ENCODE results near the gene PPM1L. TPM values are rescaled to one million over a fixed set of nuclear protein-coding genes. Genes with fewer than 3 reads are reported as not detected.

PPM1L gene
- total and polyA plus RNA-seq, 2 donors (not counting 1 experiment from before 2014, with no cell fraction given) = 1.1 to 12.0 TPM

GRCh38 chr3:160996811-160997210, 240.8 kb downstream of the PPM1L start:
- Mint-ChIP-seq H3K9me3 (ENCODE audit: insufficient read depth) (no peaks in the 10 kb centered on the region), H3K4me3 (no peak overlapping the region), H3K27me3 (no peaks in the 10 kb centered on the region), H3K4me1 (no peaks in the 10 kb centered on the region), H3K27ac (no peak overlapping the region)
- Histone ChIP-seq H3K36me3 (replicated peaks in 1 of 2; ENCODE audit: control extremely low read depth in 1 of 2, control insufficient read depth in 1 of 2, extremely low read depth in 1 of 2, insufficient read depth in 2 of 2, low read length in 1 of 2) (no peaks in the 10 kb centered on the region), H2AFZ (ENCODE audit: insufficient read depth, low read depth, low read length, poor library complexity, severe bottlenecking) (no peak overlapping the region), H3K9ac (ENCODE audit: low read length) (no peak overlapping the region), H3K4me2 (replicated peaks; ENCODE audit: low read depth, low read length, poor library complexity, severe bottlenecking) (no peak overlapping the region), H3K4me3 (ENCODE audit: control extremely low read depth in 1 of 5, extremely low read depth in 1 of 5, insufficient read depth in 1 of 5, low read depth in 2 of 5, low read length in 4 of 5) (no peak overlapping the region), H4K20me1 (ENCODE audit: control insufficient read depth, insufficient read depth, low read length, poor library complexity, severe bottlenecking) (no peaks in the 10 kb centered on the region), H3K27me3 (replicated peaks in 1 of 4; ENCODE audit: control extremely low read depth in 1 of 4, control insufficient read depth in 3 of 4, insufficient read depth in 4 of 4, low read length in 3 of 4) (no peaks in the 10 kb centered on the region), H3K4me1 (ENCODE audit: control insufficient read depth in 2 of 2, insufficient read depth in 2 of 2, low read length in 2 of 2) (no peaks in the 10 kb centered on the region), H3K79me2 (ENCODE audit: control insufficient read depth, insufficient read depth, low read length) (no peaks in the 10 kb centered on the region), H3K27ac (ENCODE audit: low read length in 2 of 2) (no peak overlapping the region), H3K9me3 (ENCODE audit: control extremely low read depth in 1 of 3, control insufficient read depth in 2 of 3, insufficient read depth in 1 of 3, low read length in 2 of 3) (no peaks in the 10 kb centered on the region)
- no peak for ATAC-seq (ENCODE audit: low read depth)
- ChIA-PET CTCF (no interaction called here), POLR2A (no interaction called here)
- intact Hi-C loops (cut with micrococcal nuclease) = no loop called here
- DNase-seq = no peak
- TF ChIP-seq CTCF (IDR thresholded peaks at IDR 0.05) (no peak), EZH2 (IDR thresholded peaks at IDR 0.05; ENCODE audit: borderline replicate concordance, insufficient read depth, low read depth, low read length, poor library complexity, severe bottlenecking) (no peak)

- no peaks in the 10 kb centered on the region for H4K20me1 ChIP-seq (ENCODE audit: control insufficient read depth, insufficient read depth, low read length, poor library complexity, severe bottlenecking)
- Mint-ChIP-seq H3K4me3 (no peak overlapping the region), H3K27ac (no peak overlapping the region), H3K4me1 (no peaks in the 10 kb centered on the region), H3K27me3 (no peaks in the 10 kb centered on the region), H3K9me3 (ENCODE audit: insufficient read depth) (no peaks in the 10 kb centered on the region)
- ATAC-seq (ENCODE audit: low read depth) = no peak
- no peaks in the 10 kb centered on the region for H3K36me3 ChIP-seq (replicated peaks in 1 of 2; ENCODE audit: control extremely low read depth in 1 of 2, control insufficient read depth in 1 of 2, extremely low read depth in 1 of 2, insufficient read depth in 2 of 2, low read length in 1 of 2)
- no peak overlapping the region for H3K4me3 ChIP-seq (ENCODE audit: control extremely low read depth in 1 of 5, extremely low read depth in 1 of 5, insufficient read depth in 1 of 5, low read depth in 2 of 5, low read length in 4 of 5)
- no peaks in the 10 kb centered on the region for H3K9me3 ChIP-seq (ENCODE audit: control extremely low read depth in 1 of 3, control insufficient read depth in 2 of 3, insufficient read depth in 1 of 3, low read length in 2 of 3)
- H3K9ac ChIP-seq (ENCODE audit: low read length) = no peak overlapping the region
- no peak overlapping the region for H2AFZ ChIP-seq (ENCODE audit: insufficient read depth, low read depth, low read length, poor library complexity, severe bottlenecking)
- no peaks in the 10 kb centered on the region for H3K4me1 ChIP-seq (ENCODE audit: control insufficient read depth in 2 of 2, insufficient read depth in 2 of 2, low read length in 2 of 2)
- no peaks in the 10 kb centered on the region for H3K79me2 ChIP-seq (ENCODE audit: control insufficient read depth, insufficient read depth, low read length)
- POLR2A ChIA-PET = no interaction called here
- H3K4me2 ChIP-seq (replicated peaks; ENCODE audit: low read depth, low read length, poor library complexity, severe bottlenecking) = no peak overlapping the region
- TF ChIP-seq CTCF (IDR thresholded peaks at IDR 0.05) (no peak), EZH2 (IDR thresholded peaks at IDR 0.05; ENCODE audit: borderline replicate concordance, insufficient read depth, low read depth, low read length, poor library complexity, severe bottlenecking) (no peak)
- H3K27ac ChIP-seq (ENCODE audit: low read length in 2 of 2) = no peak overlapping the region
- H3K27me3 ChIP-seq (replicated peaks in 1 of 4; ENCODE audit: control extremely low read depth in 1 of 4, control insufficient read depth in 3 of 4, insufficient read depth in 4 of 4, low read length in 3 of 4) = no peaks in the 10 kb centered on the region
- intact Hi-C loops (cut with micrococcal nuclease) = no loop called here
- CTCF ChIA-PET = no interaction called here
- DNase-seq = no peak
- WGBS (ENCODE audit: insufficient coverage) = no CpG with 5 or more reads among the region's 1 CpG
Measured at GRCh38 chr3:160998581-160998980, 242.6 kb downstream of the PPM1L start.

Measured in B cell (primary cell).